Measurements from ENCODE around the gene LRP5.

DNA sequence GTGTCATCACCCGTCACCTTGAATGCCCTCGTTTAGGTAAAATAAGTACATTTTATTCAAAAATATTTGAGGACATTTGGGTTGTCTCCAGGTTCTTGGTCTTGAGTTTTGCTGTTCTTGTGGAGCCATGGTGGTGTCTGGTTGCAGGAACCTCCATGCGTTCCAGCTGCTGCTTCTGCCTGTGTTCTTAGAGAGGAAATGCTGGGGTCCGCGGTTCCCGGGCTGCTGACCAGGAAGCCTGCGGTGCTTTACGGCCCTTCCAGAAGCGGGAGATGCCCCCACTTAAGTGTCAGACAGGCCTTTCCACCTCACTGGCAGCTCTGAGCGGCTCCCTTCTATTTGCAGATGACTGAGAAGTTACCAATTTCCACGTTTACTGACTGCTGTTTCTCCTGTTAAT, 66.8 kb downstream of the LRP5 start:
- TF ChIP-seq, protein P1, sequence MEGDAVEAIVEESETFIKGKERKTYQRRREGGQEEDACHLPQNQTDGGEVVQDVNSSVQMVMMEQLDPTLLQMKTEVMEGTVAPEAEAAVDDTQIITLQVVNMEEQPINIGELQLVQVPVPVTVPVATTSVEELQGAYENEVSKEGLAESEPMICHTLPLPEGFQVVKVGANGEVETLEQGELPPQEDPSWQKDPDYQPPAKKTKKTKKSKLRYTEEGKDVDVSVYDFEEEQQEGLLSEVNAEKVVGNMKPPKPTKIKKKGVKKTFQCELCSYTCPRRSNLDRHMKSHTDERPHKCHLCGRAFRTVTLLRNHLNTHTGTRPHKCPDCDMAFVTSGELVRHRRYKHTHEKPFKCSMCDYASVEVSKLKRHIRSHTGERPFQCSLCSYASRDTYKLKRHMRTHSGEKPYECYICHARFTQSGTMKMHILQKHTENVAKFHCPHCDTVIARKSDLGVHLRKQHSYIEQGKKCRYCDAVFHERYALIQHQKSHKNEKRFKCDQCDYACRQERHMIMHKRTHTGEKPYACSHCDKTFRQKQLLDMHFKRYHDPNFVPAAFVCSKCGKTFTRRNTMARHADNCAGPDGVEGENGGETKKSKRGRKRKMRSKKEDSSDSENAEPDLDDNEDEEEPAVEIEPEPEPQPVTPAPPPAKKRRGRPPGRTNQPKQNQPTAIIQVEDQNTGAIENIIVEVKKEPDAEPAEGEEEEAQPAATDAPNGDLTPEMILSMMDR (IDR thresholded peaks at IDR 0.05): no peak
- no peak for TF ChIP-seq POLR2A (IDR thresholded peaks at IDR 0.05)

Data from testis (tissue), 2 donors.